NCI-H748 (cell line): ENCODE data around the gene BLCAP.
"Not testable (repeated sequence)": the region's sequence is repeated elsewhere in the genome, so short reads cannot be mapped to it uniquely, and the experiment has no call there.

Experiments used
- DNase-seq: peaks from one replicate; lab custom pipeline; 2025; ENCODE audit not compliant: unreplicated experiment; lab: John Stamatoyannopoulos, UW

BLCAP gene

DNA sequence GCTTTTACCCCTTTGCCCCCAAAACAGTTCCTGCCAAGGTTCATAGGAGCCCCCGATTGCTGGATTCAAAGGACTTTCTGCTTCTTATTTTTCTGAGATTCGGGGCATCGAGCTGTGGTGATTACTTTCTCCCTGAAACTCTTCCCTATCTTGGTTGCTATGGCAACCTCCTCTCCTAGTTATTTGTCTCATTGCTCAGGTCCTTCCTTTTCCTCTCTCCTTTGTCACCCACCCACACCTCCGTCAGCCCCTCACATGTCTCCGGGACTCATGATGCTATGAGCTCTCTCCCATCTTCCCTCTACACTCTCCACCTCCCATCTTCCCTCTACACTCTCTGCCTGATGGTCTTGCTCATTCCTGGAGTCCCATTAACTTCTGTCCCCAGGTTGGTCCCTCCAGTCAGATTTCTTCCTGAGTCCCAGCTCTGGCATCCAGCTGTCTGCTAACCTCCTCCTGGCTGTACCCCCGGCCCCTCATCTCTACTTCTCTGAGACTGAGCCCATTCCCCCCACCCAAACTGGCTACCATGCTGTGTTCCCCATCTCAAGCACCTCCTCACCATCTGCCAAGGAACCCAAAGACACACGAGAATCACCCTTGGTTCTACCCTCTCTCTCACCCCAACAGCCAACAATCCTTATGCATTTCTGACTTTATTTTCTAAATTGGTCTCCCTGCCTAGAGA, 36.9 kb downstream of the BLCAP start:
- DNase-seq: no peak

DNA sequence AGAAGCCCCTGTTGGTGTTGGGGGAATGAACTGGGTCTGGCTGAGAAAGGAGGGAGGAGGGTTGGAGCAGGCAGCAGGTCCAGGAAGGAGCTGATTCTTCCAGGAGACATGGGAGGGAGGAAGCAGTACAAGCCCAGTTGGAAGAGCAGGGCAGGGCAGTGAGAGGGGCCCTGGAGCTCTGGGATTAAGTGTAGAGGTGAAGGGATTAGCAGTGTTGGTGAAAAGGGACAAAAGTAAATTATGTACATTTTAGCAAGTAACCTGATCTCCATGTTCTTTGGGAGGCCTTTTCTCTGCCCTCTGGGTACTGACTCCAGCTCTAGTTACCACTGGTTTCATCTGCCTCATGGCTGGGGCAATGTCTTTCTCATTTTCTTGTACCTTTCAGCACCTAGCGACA, 41.5 kb downstream of the BLCAP start:
- DNase-seq: not testable (repeated sequence)

DNA sequence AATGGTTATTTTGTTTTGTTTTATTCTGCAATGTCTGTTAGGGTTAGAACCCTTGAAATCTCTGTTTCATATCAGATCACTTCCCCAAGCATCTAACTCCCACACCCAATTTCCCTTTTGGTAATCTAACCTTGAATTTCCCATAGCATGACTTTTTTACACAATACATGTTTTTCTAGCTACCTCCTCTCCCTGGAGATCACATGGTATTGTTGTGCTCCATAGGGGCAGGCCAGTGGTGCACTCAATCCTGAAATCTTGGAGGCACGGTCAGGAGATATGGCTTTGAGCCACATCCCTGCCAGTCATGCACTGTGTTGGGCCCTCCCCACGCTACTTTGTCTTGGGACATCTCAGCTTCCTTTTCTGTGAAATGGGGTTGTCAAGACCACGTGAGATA, 43.3 kb downstream of the BLCAP start:
- DNase-seq: no peak

DNA sequence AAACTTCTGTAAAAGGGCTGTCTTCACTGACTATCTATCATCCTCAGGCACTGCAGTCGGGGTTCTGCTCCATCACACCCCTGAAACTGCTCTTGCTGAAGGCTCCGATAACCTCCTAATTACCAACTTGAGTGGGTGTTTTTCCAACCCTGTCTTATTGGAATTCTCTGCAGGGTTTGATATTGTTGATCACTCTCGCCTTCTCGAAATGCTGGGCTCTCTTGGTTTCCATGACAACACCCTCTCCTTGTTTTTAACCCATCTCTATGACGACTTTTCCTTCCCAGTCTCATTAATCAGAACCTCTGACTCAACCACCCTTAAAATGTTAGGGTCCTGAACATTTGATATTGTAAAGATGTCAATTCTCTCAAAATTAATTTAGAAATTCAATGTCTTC, 46.1 kb downstream of the BLCAP start:
- DNase-seq: no peak

DNA sequence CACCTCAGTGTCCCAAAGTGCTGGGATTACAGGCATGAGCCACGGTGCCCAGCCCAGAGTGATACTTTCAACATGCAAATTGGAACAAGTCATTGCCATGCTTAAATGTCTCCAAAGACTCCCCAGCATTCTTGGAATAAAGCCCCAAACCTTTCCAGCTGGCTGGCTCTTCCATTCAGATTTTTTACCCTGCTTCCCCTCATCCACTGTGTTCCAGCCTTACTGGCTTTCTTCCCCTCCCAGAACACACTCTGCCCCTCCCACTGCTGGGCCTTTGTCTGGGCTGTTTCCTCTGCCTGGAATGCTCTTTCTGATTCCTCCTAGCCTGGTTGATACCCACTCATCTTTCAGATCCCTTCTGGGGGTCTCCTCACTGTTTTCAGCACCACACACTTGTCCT, 46.8 kb downstream of the BLCAP start:
- DNase-seq: no peak

DNA sequence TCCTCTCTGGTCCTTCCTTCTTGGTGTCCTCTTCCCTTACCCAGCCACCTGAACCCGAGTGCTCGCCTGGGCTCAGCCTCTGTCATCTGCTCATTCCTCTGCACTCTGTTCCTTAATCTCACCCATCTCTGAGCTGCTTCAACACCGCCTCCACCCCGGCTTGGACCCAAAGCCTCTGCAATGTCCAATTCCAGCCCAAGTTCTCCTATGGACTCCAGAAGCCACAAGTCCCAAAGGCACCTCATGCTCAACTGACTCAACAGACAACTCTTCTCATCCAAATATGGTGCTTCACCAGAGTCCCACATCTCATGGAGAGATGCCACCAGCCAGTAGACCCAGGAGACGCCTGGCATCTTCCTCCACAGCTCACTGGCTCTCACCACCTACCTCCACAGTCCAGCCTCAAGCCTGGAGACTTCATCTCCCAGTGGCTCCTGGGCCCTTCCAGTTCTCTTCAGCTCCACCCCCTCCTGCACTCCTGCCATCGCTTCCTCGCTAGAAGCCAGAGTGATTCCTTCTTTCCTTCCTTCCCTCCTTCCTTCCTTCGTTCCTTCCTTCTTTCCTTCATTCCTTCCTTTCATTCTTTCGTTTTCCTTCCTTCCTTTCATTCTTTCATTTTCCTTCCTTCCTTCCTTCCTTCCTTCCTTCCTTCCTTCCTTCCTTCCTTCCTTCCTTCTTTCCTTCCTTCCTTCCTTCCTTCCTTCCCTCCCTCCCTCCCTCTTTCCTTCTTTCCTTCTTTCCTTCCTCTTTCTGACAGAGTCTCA, 47.6 kb downstream of the BLCAP start:
- no peak for DNase-seq

DNA sequence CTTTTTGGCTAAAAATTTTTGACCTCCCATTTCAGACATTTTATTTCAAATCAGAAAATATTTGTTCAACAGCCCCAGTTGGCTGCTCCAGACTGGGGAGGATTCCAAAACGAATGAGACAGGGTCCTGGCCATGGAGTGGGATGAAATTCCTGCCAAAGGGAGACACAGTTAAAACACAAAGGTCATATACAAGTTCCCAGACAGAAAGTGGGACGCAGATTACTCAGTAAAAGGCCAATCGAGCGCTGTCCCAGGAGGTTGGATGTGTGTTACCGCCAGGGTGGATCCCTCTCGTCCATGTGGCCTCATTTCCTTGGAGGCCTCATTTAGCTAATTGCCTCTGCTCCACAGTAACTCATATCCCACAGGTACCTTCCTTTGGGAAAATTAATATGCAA, 48.4 kb downstream of the BLCAP start:
- DNase-seq: no peak

DNA sequence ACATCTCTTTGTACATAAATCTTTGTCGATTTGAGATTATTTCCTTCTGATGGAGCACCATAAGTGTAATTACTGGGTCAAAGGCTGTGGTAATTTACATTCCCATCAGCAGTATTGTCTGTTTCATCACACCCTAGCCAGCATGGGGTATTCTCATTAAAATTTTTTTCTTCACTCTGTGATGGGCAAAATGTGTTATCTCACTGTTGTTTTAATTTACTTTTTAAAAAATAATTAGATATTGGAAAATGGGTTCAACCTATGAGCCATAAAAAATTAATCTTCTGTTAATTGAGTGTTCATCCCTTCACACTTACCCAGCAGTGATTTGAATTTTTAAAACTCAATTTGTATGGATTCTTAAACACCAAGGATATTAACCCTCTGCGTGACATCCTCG, 50.6 kb downstream of the BLCAP start:
- DNase-seq: no peak

DNA sequence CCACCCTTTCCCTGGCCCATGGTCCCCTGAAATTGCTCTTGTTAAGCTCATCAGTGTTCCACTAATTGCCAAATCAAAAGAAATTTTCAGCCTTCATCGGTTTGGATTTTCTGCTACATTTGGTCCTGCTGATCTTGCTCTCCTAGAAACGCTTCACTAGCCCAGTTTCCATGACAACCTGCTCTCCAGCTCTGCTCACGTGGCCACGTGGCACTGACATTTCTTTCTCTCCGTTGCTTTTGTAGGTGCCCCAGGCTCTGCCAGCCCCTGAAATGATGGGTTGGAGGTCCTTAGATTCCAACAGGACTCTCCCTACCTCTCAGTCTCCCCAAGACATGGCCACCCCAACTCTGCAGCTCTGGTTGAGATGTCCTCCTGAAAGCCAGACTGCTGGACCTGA, 52.4 kb downstream of the BLCAP start:
- DNase-seq: peak; percentile 48

DNA sequence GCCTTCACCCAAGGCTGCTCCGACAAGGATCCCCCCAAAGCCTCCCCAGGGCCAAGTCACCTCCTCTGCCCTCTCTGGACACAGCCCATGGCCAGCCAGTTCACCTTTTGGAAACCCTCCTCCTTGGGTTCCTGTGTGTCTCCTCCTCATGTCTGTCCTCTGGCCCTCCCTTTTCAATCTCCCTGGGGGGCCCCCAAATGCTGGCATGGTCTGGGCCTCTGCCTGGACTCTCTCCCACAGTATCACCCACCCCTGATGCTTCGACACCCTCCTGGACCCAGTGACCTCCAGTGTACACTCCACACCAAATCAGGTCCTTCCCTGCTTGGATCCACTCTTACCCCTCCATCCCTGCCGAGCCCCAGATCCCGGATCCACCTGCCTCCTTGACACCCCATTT, 53.3 kb downstream of the BLCAP start:
- DNase-seq: no peak

DNA sequence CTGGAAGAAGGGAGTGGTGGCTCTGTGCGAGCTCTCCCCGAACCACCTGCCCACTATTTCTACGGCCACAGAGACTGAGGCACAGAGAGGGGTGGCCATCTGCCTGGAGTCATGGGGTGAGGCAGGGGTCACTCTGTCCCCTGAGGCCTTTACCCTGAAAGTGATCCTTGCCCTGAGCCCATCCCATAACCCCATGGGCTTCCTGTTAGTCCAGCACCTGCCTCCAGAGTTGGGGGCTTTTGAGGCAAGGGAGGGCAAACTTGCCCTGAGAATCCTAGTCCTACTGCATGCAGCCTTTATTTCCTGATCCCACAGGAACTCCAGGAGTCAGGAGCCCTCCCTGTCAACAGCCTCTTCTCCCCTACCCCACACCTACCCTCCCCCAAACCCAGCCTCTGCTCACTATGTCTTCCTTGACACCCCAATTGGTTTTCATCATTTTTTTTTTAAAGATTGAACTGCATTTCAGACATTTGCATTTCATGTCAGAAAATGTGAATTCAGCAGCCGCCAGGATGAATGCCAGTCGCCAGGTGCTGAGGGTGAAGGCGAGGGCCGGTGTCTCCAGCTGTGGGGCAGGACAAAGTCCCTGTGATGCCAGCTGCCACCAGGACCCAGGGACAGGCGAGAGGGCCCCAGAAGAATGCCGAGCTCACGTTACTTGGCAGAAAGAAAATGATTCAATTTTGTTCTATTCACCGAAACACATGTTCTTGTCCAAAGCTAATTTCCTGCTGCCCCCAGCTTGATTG, 54.3 kb downstream of the BLCAP start:
- DNase-seq: no peak

DNA sequence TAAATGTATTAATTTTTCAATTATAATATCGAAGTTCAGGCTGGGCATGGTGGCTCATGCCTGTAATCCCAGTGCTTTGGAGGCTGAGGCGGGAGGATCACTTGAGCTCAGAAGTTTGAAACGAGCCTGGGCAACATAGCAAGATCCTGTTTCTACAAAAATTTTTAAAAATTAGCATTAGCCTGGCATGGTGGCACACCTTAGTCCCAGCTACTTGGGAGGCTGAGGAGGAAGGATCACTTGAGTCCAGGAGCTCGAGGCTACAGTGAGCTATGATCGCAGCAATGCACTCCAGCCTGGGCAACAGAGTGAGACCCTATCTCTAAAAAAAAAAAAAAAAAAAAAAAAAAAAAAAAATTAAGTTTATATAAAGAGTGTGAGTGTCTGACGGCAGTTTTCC, 55.2 kb downstream of the BLCAP start:
- not testable (repeated sequence) for DNase-seq

DNA sequence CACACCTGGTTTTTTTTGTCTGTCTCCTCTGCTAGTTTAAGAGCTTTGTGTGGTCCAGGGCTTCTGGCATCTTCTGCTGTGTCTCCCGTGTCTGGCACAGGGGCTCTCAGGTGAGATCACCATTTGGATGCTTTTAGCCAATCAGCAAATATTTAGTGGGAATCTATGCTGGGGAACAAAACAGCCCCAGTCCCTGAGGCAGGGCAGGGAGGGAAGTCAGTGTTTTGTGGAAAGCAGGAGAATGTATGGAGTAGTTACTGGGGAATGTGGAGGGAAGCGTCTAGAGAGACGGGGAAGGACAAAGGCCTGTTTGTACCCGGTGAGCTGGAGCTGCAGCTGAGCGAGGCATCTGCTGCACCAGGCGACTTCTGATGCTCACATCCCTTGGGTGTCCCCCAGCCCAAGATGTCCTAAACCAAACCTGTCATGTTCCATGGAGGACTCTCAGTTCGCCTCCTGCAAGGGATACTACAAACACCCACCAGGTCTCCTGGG, 55.9 kb downstream of the BLCAP start:
- DNase-seq: no peak

DNA sequence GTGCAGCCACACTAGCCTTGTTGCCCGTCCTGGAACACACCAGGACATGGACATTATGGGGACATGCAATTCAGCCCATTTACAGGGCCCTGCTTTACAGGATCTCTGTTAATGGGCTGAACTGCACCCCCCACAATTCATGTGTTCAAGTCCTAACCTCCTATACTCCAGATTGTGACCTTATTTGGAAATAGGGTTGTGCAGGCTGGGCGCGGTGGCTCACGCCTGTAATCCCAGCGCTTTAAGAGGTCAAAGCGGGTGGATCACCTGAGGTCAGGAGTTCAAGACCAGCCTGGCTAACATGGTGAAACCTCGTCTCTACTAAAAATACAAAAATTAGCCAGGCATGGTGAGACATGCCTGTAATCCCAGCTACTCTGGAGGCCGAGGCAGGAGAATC, 57.5 kb downstream of the BLCAP start:
- not testable (repeated sequence) for DNase-seq

DNA sequence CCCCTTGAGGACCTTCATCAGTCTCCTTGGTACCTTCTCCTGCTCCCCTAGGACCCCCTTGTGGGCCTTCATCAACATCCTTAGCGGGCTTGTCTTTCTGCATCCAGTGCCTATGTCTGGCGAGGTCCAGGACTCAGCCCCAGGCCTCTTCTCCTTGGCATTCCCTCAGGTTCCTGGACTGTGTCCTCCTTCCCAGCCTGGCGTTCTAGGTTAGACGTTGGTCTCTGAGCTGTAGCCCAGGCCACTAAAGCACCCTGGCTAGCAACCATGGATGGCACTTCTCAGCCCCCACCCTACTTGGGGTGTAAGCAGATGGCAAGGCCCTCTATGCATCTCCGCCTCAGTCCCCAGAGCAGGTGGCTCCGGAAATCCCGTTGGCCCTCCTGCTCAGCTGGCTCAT, 58.1 kb downstream of the BLCAP start:
- no peak for DNase-seq

DNA sequence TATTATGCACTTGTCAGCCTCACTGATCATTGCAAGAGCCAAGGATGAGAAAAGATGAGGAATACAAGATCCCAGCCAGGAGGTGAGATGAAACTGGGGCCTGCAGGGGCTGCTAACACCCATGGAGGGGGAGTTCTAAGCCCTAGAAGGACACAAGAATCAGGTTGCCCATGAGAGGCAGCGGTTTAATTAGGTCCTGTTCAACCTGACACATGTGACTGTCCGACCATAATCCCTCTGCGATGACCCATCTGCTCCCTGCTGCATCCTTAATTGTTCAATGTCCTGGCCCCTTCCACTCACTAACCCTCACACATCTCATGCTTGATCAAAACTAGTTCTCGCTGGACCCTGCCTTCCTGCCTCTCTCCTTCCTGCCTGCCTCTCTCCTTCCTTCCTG, 58.8 kb downstream of the BLCAP start:
- no peak for DNase-seq
